Naive thymus-derived CD4-positive, alpha-beta T cell (primary cell): ENCODE results near the gene TSFM. TPM values are rescaled to one million over a fixed set of nuclear protein-coding genes. Genes with fewer than 3 reads are reported as not detected.

Source experiments
- ATAC-seq: fragments of 150-1000 bp; cut with Tn5 transposase; 2 replicates; pipeline ENCODE4 v1.10.0; 2021; ENCODE audit warnings: mild to moderate bottlenecking, moderate library complexity
- CTCF ChIA-PET: fragments of 350-600 bp; sonication (Branson Sonifier 250); formaldehyde crosslinking; loops from one replicate; lab custom pipeline; 2021; ENCODE audit warnings: antibody characterized with exemption; lab: Charles Lee
- POLR2A ChIA-PET: fragments of 350-600 bp; sonication (Branson Sonifier 250); formaldehyde crosslinking; loops from one replicate; lab custom pipeline; 2021; ENCODE audit warnings: antibody characterized with exemption, inconsistent platforms; lab: Charles Lee
- DNase-seq, 9 donors: peaks; one replicate each; pipeline versions ENCODE4 v3.0.0 to v3.0.0-alpha.2; 2020 to 2022; ENCODE audit warnings: mixed read lengths in 1 of 9
- H3K27ac ChIP-seq: one replicate; pipeline ENCODE4 v1.7.0; 2013; ENCODE audit warnings: mild to moderate bottlenecking, low read depth, low read length, moderate library complexity
- H3K27me3 ChIP-seq, 2 donors: one replicate each; pipeline ENCODE4 v1.7.0; 2013; ENCODE audit warnings: low read length in 2 of 2, mild to moderate bottlenecking in 2 of 2, moderate library complexity in 2 of 2; ENCODE audit not compliant: control insufficient read depth in 2 of 2, insufficient read depth in 2 of 2
- H3K36me3 ChIP-seq, 3 experiments: 1 replicate in 2 of 3; 2 replicates in 1 of 3; pipeline ENCODE4 v1.7.0; 2013; ENCODE audit warnings: low read length in 3 of 3, mild to moderate bottlenecking in 3 of 3, moderate library complexity in 1 of 3; ENCODE audit not compliant: insufficient read depth in 3 of 3, control insufficient read depth in 2 of 3
- H3K4me1 ChIP-seq, 2 donors: one replicate each; pipeline ENCODE4 v1.7.0; 2013; ENCODE audit warnings: low read length in 2 of 2, mild to moderate bottlenecking in 2 of 2, moderate library complexity in 1 of 2; ENCODE audit not compliant: control insufficient read depth in 2 of 2, insufficient read depth in 2 of 2
- H3K4me3 ChIP-seq: 2 replicates; pipeline ENCODE4 v1.7.0; 2013; ENCODE audit warnings: mild to moderate bottlenecking, low read length
- H3K9me3 ChIP-seq, 3 experiments: 1 replicate in 2 of 3; 2 replicates in 1 of 3; pipeline ENCODE4 v1.7.0; 2013; ENCODE audit warnings: low read length in 3 of 3; ENCODE audit not compliant: control insufficient read depth in 2 of 3
- H3K27ac Mint-ChIP-seq, 9 donors: one replicate each; pipeline ENCODE4 v1.8.0; 2020 to 2022; ENCODE audit warnings: mixed read lengths in 9 of 9, mild to moderate bottlenecking in 8 of 9, moderate library complexity in 5 of 9, inconsistent platforms in 2 of 9
- H3K27me3 Mint-ChIP-seq, 5 donors: one replicate each; pipeline ENCODE4 v1.8.0; 2021 to 2022; ENCODE audit warnings: mixed read lengths in 5 of 5, mild to moderate bottlenecking in 1 of 5
- H3K36me3 Mint-ChIP-seq, 5 donors: one replicate each; pipeline ENCODE4 v1.8.0; 2020 to 2022; ENCODE audit warnings: mixed read lengths in 5 of 5, mild to moderate bottlenecking in 3 of 5, inconsistent platforms in 1 of 5
- H3K4me1 Mint-ChIP-seq, 7 donors: one replicate each; pipeline ENCODE4 v1.8.0; 2020 to 2022; ENCODE audit warnings: mixed read lengths in 7 of 7, mild to moderate bottlenecking in 3 of 7, inconsistent platforms in 1 of 7
- H3K4me3 Mint-ChIP-seq, 10 donors: one replicate each; pipeline ENCODE4 v1.8.0; 2020 to 2022; ENCODE audit warnings: mild to moderate bottlenecking in 10 of 10, mixed read lengths in 10 of 10, moderate library complexity in 6 of 10, inconsistent platforms in 2 of 10
- H3K9me3 Mint-ChIP-seq, 11 donors: one replicate each; pipeline ENCODE4 v1.8.0; 2020 to 2022; ENCODE audit warnings: mixed read lengths in 11 of 11, mild to moderate bottlenecking in 4 of 11, inconsistent platforms in 1 of 11, moderate library complexity in 1 of 11
- intact Hi-C, 2 donors: fragments of 100-400 bp; cut with micrococcal nuclease; formaldehyde crosslinking; loops; one replicate each; pipeline ENCODE4 v1.15.1; 2023
- polyA plus RNA-seq, 2 donors: library from polyadenylated mRNA; unstranded; fragments of 300-500 nt; fragmentation: Illumina TruSeq; gene quantifications; one replicate each; pipeline ENCODE4 v1.2.3, GENCODE V29; 2021
- total RNA-seq, 6 experiments: library from RNA in 5 of 6; stranded (reverse) in 5 of 6; gene quantifications; 1 replicate in 5 of 6; 2 replicates in 1 of 6; pipeline ENCODE4 v1.2.3 and lab custom pipeline; 2021 to 2026

TSFM gene
- total and polyA plus RNA-seq, 7 experiments from 2014 or later = 17.8 to 34.9 (median 24.7) TPM

- H3K27ac Mint-ChIP-seq = peak overlapping the region in 6 of 9 donors; percentile 6 to 76 (median 17)
- H3K27me3 ChIP-seq = no peaks in the 10 kb centered on the region
- H3K36me3 ChIP-seq = peaks cover 0 to 18% (median 0%) of the 10 kb centered on the region in 3 experiments
- peaks cover 20 to 28% of the 10 kb centered on the region in 2 donors for H3K4me1 ChIP-seq
- no peak overlapping the region for H3K4me3 ChIP-seq
- H3K27ac ChIP-seq = no peak overlapping the region
- H3K27me3 Mint-ChIP-seq = peaks cover 0 to 9% (median 3%) of the 10 kb centered on the region in 5 donors
- CTCF ChIA-PET = interaction anchor here (0.6 to 2.4 kb wide), 9 partner anchors 10 to 153 kb away, joined by 3 to 11 read pairs (median 4); partner anchors contain the start of gene TSFM
- peaks cover 4 to 16% (median 6%) of the 10 kb centered on the region in 5 donors for H3K36me3 Mint-ChIP-seq
- intact Hi-C loops = loop anchor here (5.0 to 10.0 kb wide), 3 partner anchors 74 to 1934 kb away; partner anchors contain the start of genes DNAJC14 (in 1 of the 2) and PRIM1 (in 1 of the 2)
- DNase-seq = no peak
- H3K9me3 ChIP-seq = no peaks in the 10 kb centered on the region
- peaks cover 35 to 54% (median 43%) of the 10 kb centered on the region in 7 donors for H3K4me1 Mint-ChIP-seq
- POLR2A ChIA-PET = interaction anchor here (0.7 to 2.4 kb wide), 6 partner anchors 8 to 23 kb away, joined by 3 to 12 read pairs (median 4); partner anchors contain the start of genes TSFM and TSPAN31
- peak overlapping the region in 3 of 10 donors; percentile 14 to 60 (median 43) for H3K4me3 Mint-ChIP-seq
- H3K9me3 Mint-ChIP-seq = peaks cover 0 to 2% (median 0%) of the 10 kb centered on the region in 11 donors
- no peak for ATAC-seq
Measured at GRCh38 chr12:57758552-57759359, 23.8 kb upstream of the TSFM start.

GRCh38 chr12:57759360-57759980 is 23.1 kb upstream of the TSFM start:
- peak in 5 of 9 donors; percentile 47 to 57 (median 51) for DNase-seq
- Histone ChIP-seq H3K9me3 (no peaks in the 10 kb centered on the region), H3K4me1 (peaks cover 16 to 24% of the 10 kb centered on the region in 2 donors), H3K4me3 (no peak overlapping the region), H3K27me3 (peaks cover 0 to 3% of the 10 kb centered on the region in 2 donors), H3K36me3 (peaks cover 0 to 18% (median 0%) of the 10 kb centered on the region in 3 experiments), H3K27ac (no peak overlapping the region)
- peaks cover 4 to 16% (median 6%) of the 10 kb centered on the region in 5 donors for H3K36me3 Mint-ChIP-seq
- peak; percentile 28 for ATAC-seq
- peaks cover 31 to 49% (median 42%) of the 10 kb centered on the region in 7 donors for H3K4me1 Mint-ChIP-seq
- H3K4me3 Mint-ChIP-seq = peak overlapping the region in 1 of 10 donors; percentile 64
- H3K27ac Mint-ChIP-seq = peak overlapping the region in 4 of 9 donors; percentile 16 to 64 (median 28)
- peaks cover 0 to 2% (median 0%) of the 10 kb centered on the region in 11 donors for H3K9me3 Mint-ChIP-seq
- peaks cover 2 to 16% (median 9%) of the 10 kb centered on the region in 5 donors for H3K27me3 Mint-ChIP-seq
- ChIA-PET CTCF (interaction anchor here (0.6 to 2.4 kb wide), 13 partner anchors 9 to 145 kb away, joined by 3 to 11 read pairs (median 3); partner anchors contain the start of gene TSFM), POLR2A (interaction anchor here (0.7 to 2.4 kb wide), 6 partner anchors 9 to 22 kb away, joined by 3 to 12 read pairs (median 4); partner anchors contain the start of genes TSFM and TSPAN31)
- intact Hi-C loops = loop anchor here (5.0 to 10.0 kb wide), 3 partner anchors 73 to 1935 kb away; partner anchors contain the start of genes DNAJC14 (in 1 of the 2) and PRIM1 (in 1 of the 2)

GRCh38 chr12:57760347-57760982 is 22.1 kb upstream of the TSFM start:
- Mint-ChIP-seq H3K27me3 (peaks cover 6 to 19% (median 9%) of the 10 kb centered on the region in 5 donors), H3K4me1 (peaks cover 33 to 54% (median 45%) of the 10 kb centered on the region in 7 donors), H3K27ac (no peak overlapping the region), H3K36me3 (peaks cover 4 to 16% (median 6%) of the 10 kb centered on the region in 5 donors), H3K4me3 (no peak overlapping the region), H3K9me3 (peaks cover 0 to 2% (median 0%) of the 10 kb centered on the region in 11 donors)
- ChIA-PET CTCF (interaction anchor here (0.9 to 2.4 kb wide), 4 partner anchors 21 to 148 kb away, joined by 3 to 11 read pairs (median 7); no protein-coding TSS in a partner anchor), POLR2A (interaction anchor here (1.0 to 2.4 kb wide), 3 partner anchors 8 to 21 kb away, joined by 3 to 12 read pairs (median 8); partner anchors contain the start of genes CDK4, TSFM and TSPAN31)
- intact Hi-C loops = no loop called here
- no peak overlapping the region for H3K4me3 ChIP-seq
- H3K4me1 ChIP-seq = peaks cover 22 to 28% of the 10 kb centered on the region in 2 donors
- H3K9me3 ChIP-seq = no peaks in the 10 kb centered on the region
- peaks cover 0 to 7% of the 10 kb centered on the region in 2 donors for H3K27me3 ChIP-seq
- peaks cover 0 to 18% (median 0%) of the 10 kb centered on the region in 3 experiments for H3K36me3 ChIP-seq
- ATAC-seq (no peak), DNase-seq (no peak)
- no peak overlapping the region for H3K27ac ChIP-seq

- Mint-ChIP-seq H3K9me3 (peaks cover 0 to 2% (median 0%) of the 10 kb centered on the region in 11 donors), H3K36me3 (peaks cover 4 to 14% (median 6%) of the 10 kb centered on the region in 5 donors), H3K27ac (peak overlapping the region in 1 of 9 donors; percentile 24), H3K27me3 (peaks cover 9 to 23% (median 14%) of the 10 kb centered on the region in 5 donors), H3K4me3 (no peak overlapping the region), H3K4me1 (peaks cover 33 to 57% (median 46%) of the 10 kb centered on the region in 7 donors)
- Histone ChIP-seq H3K27me3 (peaks cover 0 to 11% of the 10 kb centered on the region in 2 donors), H3K36me3 (peaks cover 0 to 18% (median 0%) of the 10 kb centered on the region in 3 experiments), H3K4me3 (no peak overlapping the region), H3K4me1 (peaks cover 22 to 32% of the 10 kb centered on the region in 2 donors), H3K9me3 (no peaks in the 10 kb centered on the region), H3K27ac (no peak overlapping the region)
- ChIA-PET CTCF (interaction anchor here (1.5 to 2.4 kb wide), 3 partner anchors 20 to 147 kb away, joined by 3 to 11 read pairs (median 5); no protein-coding TSS in a partner anchor), POLR2A (interaction anchor here (0.7 to 2.4 kb wide), 3 partner anchors 9 to 58 kb away, joined by 3 to 12 read pairs (median 3); partner anchors contain the start of genes CDK4 and TSPAN31)
- ATAC-seq = no peak
- DNase-seq = no peak
- intact Hi-C loops = no loop called here
Measured at GRCh38 chr12:57761391-57761998, 21.1 kb upstream of the TSFM start.

- POLR2A ChIA-PET = interaction anchor here (0.6 kb wide), 1 partner anchor 136 kb away, joined by 3 read pairs; no protein-coding TSS in a partner anchor
- H3K27ac Mint-ChIP-seq = no peak overlapping the region
- ATAC-seq = no peak
Measured at GRCh38 chr12:57762463-57762862, 20.1 kb upstream of the TSFM start.

More at GRCh38 chr12:57762463-57762862, 20.1 kb upstream of the TSFM start:
- Mint-ChIP-seq H3K4me1 (peaks cover 29 to 54% (median 44%) of the 10 kb centered on the region in 7 donors), H3K36me3 (peaks cover 4 to 9% (median 6%) of the 10 kb centered on the region in 5 donors), H3K9me3 (peaks cover 0 to 2% (median 0%) of the 10 kb centered on the region in 11 donors), H3K4me3 (peak overlapping the region in 1 of 10 donors; percentile 30), H3K27me3 (peaks cover 9 to 27% (median 17%) of the 10 kb centered on the region in 5 donors)
- H3K27ac ChIP-seq = no peak overlapping the region
- peaks cover 0 to 12% of the 10 kb centered on the region in 2 donors for H3K27me3 ChIP-seq
- H3K4me1 ChIP-seq = peaks cover 15 to 32% of the 10 kb centered on the region in 2 donors
- no peaks in the 10 kb centered on the region for H3K9me3 ChIP-seq
- CTCF ChIA-PET = interaction anchor here (0.9 to 1.6 kb wide), 2 partner anchors 19 to 143 kb away, joined by 4 to 5 read pairs; no protein-coding TSS in a partner anchor
- H3K36me3 ChIP-seq = peaks cover 0 to 18% (median 0%) of the 10 kb centered on the region in 3 experiments
- intact Hi-C loops = no loop called here
- H3K4me3 ChIP-seq = no peak overlapping the region
- no peak for DNase-seq
